Measurements from ENCODE around the gene DUOX1.

- TF ChIP-seq, protein P1, sequence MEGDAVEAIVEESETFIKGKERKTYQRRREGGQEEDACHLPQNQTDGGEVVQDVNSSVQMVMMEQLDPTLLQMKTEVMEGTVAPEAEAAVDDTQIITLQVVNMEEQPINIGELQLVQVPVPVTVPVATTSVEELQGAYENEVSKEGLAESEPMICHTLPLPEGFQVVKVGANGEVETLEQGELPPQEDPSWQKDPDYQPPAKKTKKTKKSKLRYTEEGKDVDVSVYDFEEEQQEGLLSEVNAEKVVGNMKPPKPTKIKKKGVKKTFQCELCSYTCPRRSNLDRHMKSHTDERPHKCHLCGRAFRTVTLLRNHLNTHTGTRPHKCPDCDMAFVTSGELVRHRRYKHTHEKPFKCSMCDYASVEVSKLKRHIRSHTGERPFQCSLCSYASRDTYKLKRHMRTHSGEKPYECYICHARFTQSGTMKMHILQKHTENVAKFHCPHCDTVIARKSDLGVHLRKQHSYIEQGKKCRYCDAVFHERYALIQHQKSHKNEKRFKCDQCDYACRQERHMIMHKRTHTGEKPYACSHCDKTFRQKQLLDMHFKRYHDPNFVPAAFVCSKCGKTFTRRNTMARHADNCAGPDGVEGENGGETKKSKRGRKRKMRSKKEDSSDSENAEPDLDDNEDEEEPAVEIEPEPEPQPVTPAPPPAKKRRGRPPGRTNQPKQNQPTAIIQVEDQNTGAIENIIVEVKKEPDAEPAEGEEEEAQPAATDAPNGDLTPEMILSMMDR (conservative IDR thresholded peaks at IDR 0.05; ENCODE audit: low read length): no peak
- TF ChIP-seq EZH2phosphoT487 (IDR thresholded peaks at IDR 0.05; ENCODE audit: borderline replicate concordance): no peak
Measured at GRCh38 chr15:45120081-45120972, 9.5 kb upstream of the DUOX1 start.
